Thymus (tissue), 11 donors: ENCODE measurements around the gene NEK6. TPM values are rescaled to one million over a fixed set of nuclear protein-coding genes. Genes with fewer than 3 reads are reported as not detected.

Experiments used
- DNase-seq, 9 donors: peaks; one replicate each; pipeline ENCODE4 v3.0.0-alpha.2; 2013; ENCODE audit warnings: low spot score in 9 of 9, low read depth in 6 of 9, missing footprints in 1 of 9
- H3K27ac ChIP-seq, 2 donors: one replicate each; pipeline ENCODE4 v1.5.1; 2013; ENCODE audit warnings: control low read depth in 1 of 2, low read depth in 1 of 2, low read length in 1 of 2, mild to moderate bottlenecking in 1 of 2, moderate library complexity in 1 of 2
- H3K27me3 ChIP-seq, 2 donors: one replicate each; pipeline ENCODE4 v1.5.1; 2013; ENCODE audit warnings: low read length in 1 of 2; ENCODE audit not compliant: control insufficient read depth in 2 of 2, insufficient read depth in 1 of 2
- H3K36me3 ChIP-seq, 2 donors: one replicate each; pipeline ENCODE4 v1.5.1; 2013; ENCODE audit warnings: low read length in 1 of 2, mild to moderate bottlenecking in 1 of 2, moderate library complexity in 1 of 2; ENCODE audit not compliant: control insufficient read depth in 2 of 2, insufficient read depth in 2 of 2
- H3K4me1 ChIP-seq, 2 donors: one replicate each; pipeline ENCODE4 v1.5.1; 2013; ENCODE audit warnings: low read length in 2 of 2; ENCODE audit not compliant: control insufficient read depth in 2 of 2, insufficient read depth in 2 of 2
- H3K4me3 ChIP-seq, 2 donors: one replicate each; pipeline ENCODE4 v1.5.1; 2013; ENCODE audit warnings: low read length in 2 of 2, control low read depth in 1 of 2, mild to moderate bottlenecking in 1 of 2
- H3K9me3 ChIP-seq, 2 donors: one replicate each; pipeline ENCODE4 v1.5.1; 2013; ENCODE audit warnings: low read length in 1 of 2, mild to moderate bottlenecking in 1 of 2; ENCODE audit not compliant: control insufficient read depth in 2 of 2, insufficient read depth in 1 of 2
- whole genome bisulfite sequencing: extraction: QIAGEN DNeasy Blood & Tissue Kit; methylation state at CpG from one replicate; pipeline ENCODE4 v1.1.7; 2013; 5-methylcytosine and 5-hydroxymethylcytosine counted together
- polyA plus RNA-seq: library from polyadenylated mRNA; stranded (reverse); fragments of 200-250 nt; gene quantifications from one replicate; pipeline ENCODE4 v1.2.3, GENCODE V29; 2013
- total RNA-seq: library from RNA; stranded (reverse); fragments of 120-200 nt; gene quantifications from one replicate; pipeline ENCODE4 v1.2.4, GENCODE V29; 2013
- donor health status: healthy.

The NEK6 gene
- total and polyA plus RNA-seq, 2 donors = 8.3 to 9.8 TPM

DNA sequence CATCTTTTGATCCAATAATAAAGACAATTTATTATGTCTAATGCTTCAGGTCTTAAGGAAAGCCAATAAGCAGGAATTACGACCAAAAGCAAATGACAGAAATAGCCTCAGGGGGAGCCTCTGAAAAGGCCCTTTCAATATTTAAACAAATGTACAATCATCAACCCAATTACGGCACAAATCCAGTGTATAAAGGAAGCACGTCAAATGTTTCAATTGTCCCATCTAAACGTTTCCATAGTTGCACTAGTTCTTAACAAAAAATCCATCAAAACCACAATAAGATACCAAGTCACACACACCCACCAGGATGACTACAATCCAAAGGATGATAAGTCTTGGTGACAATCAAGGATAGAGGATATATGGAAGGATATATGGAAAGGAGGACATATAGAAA, 115.6 kb downstream of the NEK6 start:
- peaks cover 0 to 2% of the 10 kb centered on the region in 2 donors for H3K9me3 ChIP-seq
- no peak overlapping the region for H3K27ac ChIP-seq
- H3K36me3 ChIP-seq = peaks cover 0 to 12% of the 10 kb centered on the region in 2 donors
- no peak for DNase-seq
- no peak overlapping the region for H3K4me3 ChIP-seq
- no peaks in the 10 kb centered on the region for H3K4me1 ChIP-seq
- 98% methylated on average over 4 of the region's 4 CpGs for WGBS
- no peaks in the 10 kb centered on the region for H3K27me3 ChIP-seq

GRCh38 chr9:124373851-124374250, 116.1 kb downstream of the NEK6 start:
- H3K36me3 ChIP-seq = peaks cover 0 to 12% of the 10 kb centered on the region in 2 donors
- 99% methylated on average over 1 of the region's 1 CpG for WGBS

DNA sequence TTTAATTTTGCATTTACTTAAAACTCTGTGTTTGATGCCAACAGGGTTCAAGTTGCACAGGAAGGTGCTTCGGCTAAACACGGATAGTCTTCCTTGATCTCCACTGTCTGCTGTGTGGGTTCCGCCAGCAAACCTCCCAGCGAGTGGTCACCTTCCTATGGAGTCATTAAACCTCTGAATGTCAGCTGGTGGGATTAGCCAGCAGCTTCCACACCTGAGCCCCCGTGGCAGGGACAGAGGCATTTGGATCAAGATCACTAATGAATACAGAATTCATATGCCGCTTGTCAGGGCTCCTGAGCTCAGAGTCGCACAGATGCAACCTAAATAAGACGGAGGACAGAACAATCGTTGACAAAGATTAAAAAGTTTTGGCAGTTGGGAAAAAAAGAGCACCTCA, 118.0 kb downstream of the NEK6 start:
- WGBS = 98% methylated on average over 9 of the region's 9 CpGs
- H3K4me1 ChIP-seq = no peaks in the 10 kb centered on the region

More at GRCh38 chr9:124373851-124374250, 116.1 kb downstream of the NEK6 start:
- Histone ChIP-seq H3K27me3 (no peaks in the 10 kb centered on the region), H3K4me3 (no peak overlapping the region), H3K27ac (no peak overlapping the region), H3K9me3 (peaks cover 0 to 2% of the 10 kb centered on the region in 2 donors), H3K4me1 (no peaks in the 10 kb centered on the region)
- DNase-seq = no peak

DNA sequence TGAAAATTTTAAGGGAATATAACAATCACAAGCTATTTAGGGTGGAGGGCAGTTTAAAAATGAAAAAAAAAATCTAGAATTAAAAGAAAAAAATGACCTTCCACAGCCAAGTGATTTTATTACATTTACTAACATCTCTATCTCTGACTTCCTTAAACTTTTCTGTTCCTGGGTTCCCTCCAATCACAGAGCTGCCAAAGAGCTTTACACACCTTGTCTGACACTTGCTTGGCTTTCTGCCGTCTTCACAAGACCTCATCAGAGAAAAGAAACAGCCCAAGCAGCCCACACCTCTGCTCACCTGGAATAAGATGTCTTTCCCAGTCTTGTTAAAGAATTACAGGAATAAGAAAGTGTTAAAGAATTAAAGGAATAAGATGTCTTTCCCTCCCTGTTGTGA, 118.6 kb downstream of the NEK6 start:
- Histone ChIP-seq H3K4me1 (no peaks in the 10 kb centered on the region), H3K27ac (no peak overlapping the region), H3K27me3 (no peaks in the 10 kb centered on the region), H3K36me3 (peaks cover 7 to 24% of the 10 kb centered on the region in 2 donors), H3K9me3 (peaks cover 0 to 2% of the 10 kb centered on the region in 2 donors), H3K4me3 (no peak overlapping the region)
- 95% methylated on average over 1 of the region's 1 CpG for WGBS
- no peak for DNase-seq

More for the DNA sequence above, 118.0 kb downstream of the NEK6 start:
- H3K4me3 ChIP-seq = no peak overlapping the region
- H3K9me3 ChIP-seq = peaks cover 0 to 2% of the 10 kb centered on the region in 2 donors
- peaks cover 7 to 22% of the 10 kb centered on the region in 2 donors for H3K36me3 ChIP-seq
- no peak for DNase-seq
- no peaks in the 10 kb centered on the region for H3K27me3 ChIP-seq
- H3K27ac ChIP-seq = no peak overlapping the region

DNA sequence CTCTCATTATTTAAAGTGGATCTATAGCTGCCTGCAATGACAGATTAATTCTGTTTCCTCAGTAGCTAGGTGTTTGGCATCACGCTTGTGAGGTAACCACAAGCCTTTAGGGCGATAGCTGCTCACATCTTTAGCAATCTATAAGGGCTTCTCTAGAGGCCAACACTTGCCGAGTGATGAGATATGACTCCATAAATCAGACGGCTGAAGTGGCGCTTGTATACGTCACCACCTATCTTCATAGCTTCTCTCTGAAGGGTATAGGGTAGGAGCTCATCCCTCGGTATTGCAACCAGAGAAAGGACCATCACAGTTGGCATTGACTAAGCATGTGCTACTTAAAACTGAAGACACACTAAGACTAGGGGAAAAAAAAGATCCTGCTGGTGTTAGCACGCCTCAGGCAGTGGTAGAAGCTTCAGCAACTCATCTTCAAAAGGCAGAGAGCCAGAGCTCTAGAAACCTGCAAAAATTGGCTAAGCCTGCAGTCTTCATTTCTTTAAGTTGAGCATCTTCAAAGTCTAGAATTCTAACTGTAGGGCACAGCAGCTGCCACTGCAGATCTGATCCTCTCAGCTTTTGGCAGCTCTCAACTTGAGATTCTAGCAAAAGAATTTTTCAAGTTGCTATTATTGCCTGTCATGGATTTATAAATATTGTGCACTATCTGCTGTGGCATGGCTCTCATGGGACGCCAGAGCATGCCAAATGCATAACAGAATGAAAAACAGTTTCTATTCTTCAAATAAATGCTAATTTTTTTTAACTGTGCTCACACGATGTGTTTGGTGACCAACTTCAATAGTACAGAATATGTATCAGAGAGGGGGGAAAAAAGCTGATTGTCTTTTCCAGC, 120.0 kb downstream of the NEK6 start:
- WGBS = 96% methylated on average over 10 of the region's 10 CpGs
- Histone ChIP-seq H3K36me3 (peaks cover 7 to 30% of the 10 kb centered on the region in 2 donors), H3K27ac (no peak overlapping the region), H3K27me3 (no peaks in the 10 kb centered on the region), H3K4me3 (no peak overlapping the region), H3K9me3 (peaks cover 0 to 2% of the 10 kb centered on the region in 2 donors), H3K4me1 (no peaks in the 10 kb centered on the region)
- no peak for DNase-seq

DNA sequence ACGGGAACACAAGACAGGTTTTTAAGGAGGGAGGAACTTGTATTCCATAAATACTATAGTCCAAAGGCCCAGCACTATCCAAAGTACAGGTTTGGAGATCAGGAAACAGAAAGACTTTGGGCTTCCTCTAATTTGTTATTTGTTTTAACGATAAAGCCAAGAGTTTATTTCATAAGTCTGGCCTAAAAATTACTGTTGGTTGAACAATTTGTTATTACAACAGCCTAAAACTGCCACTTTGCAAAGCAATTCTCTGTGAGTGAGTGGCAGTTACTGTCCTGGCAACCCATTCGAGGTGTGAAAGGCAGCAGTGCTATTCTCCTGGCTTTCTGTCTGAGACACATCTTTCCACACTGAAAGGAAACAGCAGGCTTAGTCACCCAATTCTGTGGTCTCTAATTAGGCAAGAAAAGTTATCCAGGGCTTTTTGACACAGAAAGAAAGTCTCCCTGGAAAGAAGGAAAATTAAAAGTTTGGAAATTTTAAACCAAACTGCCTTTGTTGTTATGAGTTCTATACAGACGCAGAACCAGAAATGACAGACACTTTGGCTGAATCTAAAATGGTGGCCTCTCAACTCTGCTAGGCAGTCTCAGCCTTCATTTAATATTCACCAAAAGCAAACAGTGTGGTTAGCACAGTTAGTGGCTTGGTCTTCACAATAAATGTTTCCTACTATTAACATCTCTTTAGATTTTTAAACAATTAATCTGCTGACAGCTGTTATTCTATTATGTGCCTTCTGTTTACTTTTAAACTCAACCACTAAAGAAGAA, 123.6 kb downstream of the NEK6 start:
- no peak overlapping the region for H3K4me3 ChIP-seq
- H3K4me1 ChIP-seq = no peaks in the 10 kb centered on the region
- 68% methylated on average over 4 of the region's 4 CpGs for WGBS
- DNase-seq = no peak
- no peak overlapping the region for H3K27ac ChIP-seq
- no peaks in the 10 kb centered on the region for H3K27me3 ChIP-seq
- H3K9me3 ChIP-seq = no peaks in the 10 kb centered on the region
- peaks cover 14 to 47% of the 10 kb centered on the region in 2 donors for H3K36me3 ChIP-seq

DNA sequence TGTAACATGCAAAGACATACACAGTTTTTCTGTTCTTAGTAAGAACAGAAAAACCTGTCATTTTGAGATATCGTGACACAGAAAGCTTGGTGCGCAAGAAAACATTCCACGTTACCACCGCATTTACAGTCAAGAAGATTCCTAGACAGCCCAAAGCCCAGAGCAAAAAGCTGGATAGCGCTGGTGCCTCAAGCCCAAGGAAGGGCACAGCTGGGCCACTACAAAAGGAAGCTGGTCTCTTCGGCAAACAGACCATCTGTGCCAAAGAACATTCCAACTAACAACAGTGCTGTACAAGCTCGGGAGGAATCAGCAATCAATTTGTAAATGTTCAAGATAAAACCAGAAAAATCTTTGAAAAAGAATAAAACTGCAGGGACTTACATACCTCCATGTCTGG, 126.5 kb downstream of the NEK6 start:
- DNase-seq = no peak
- no peaks in the 10 kb centered on the region for H3K27me3 ChIP-seq
- H3K9me3 ChIP-seq = no peaks in the 10 kb centered on the region
- no peak overlapping the region for H3K4me3 ChIP-seq
- peaks cover 0 to 5% of the 10 kb centered on the region in 2 donors for H3K4me1 ChIP-seq
- peaks cover 14 to 42% of the 10 kb centered on the region in 2 donors for H3K36me3 ChIP-seq
- H3K27ac ChIP-seq = no peak overlapping the region
- 98% methylated on average over 7 of the region's 7 CpGs for WGBS

DNA sequence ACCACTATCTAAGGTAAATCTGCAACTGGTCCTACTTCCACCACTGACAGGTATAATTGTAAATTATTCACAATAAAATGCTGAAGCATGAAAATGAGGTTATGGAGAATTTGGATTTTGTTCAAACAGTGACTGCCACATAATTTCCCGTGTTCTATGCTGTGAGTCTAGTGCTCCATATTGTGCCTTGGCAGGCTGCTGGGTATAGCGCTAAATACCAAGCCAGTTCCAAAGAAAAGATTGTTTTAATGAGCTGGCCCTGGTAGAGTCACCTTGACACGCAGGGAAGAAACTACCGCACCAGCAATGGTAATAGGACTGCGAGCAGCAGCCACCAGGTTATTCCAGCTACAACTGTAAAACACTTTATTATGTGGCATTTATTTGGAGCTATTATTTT, 127.1 kb downstream of the NEK6 start:
- 98% methylated on average over 5 of the region's 5 CpGs for WGBS
- peaks cover 13 to 36% of the 10 kb centered on the region in 2 donors for H3K36me3 ChIP-seq
- H3K4me1 ChIP-seq = peaks cover 0 to 5% of the 10 kb centered on the region in 2 donors
- H3K27me3 ChIP-seq = no peaks in the 10 kb centered on the region
- DNase-seq = no peak
- no peaks in the 10 kb centered on the region for H3K9me3 ChIP-seq
- no peak overlapping the region for H3K4me3 ChIP-seq
- no peak overlapping the region for H3K27ac ChIP-seq

GRCh38 chr9:124385623-124386022, 127.9 kb downstream of the NEK6 start:
- no peaks in the 10 kb centered on the region for H3K9me3 ChIP-seq
- no peak for DNase-seq
- H3K27me3 ChIP-seq = no peaks in the 10 kb centered on the region
- no peak overlapping the region for H3K4me3 ChIP-seq
- no peak overlapping the region for H3K27ac ChIP-seq
- peaks cover 7 to 33% of the 10 kb centered on the region in 2 donors for H3K36me3 ChIP-seq
- 84% methylated on average over 7 of the region's 7 CpGs for WGBS
- H3K4me1 ChIP-seq = peaks cover 0 to 5% of the 10 kb centered on the region in 2 donors
